ENCODE data around the gene ADRB2. TPM values are rescaled to one million over a fixed set of nuclear protein-coding genes. Genes with fewer than 3 reads are reported as not detected.

The ADRB2 gene
- polyA plus RNA-seq, 3 donors, result 6.8 to 10.9 (median 10.8) TPM

DNA sequence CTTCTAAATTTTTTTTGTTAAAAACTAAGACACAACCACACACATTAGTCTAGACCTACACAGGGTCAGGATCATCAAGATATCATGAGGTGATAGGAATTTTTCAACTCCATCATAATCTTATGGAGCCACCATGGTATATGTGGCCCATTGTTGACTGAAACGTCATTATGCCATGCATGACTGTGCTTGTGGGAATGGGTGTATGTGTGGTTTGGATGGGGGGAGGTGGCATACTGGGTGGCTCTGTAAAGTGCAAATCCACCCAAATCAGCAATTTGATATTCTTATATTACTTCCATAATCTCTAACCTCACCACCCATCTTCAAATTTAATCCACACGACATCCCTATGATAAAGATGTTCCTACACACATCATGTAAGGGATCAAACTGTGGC, 21.0 kb downstream of the ADRB2 start:
- DNase-seq, result no peak
- Mint-ChIP-seq H3K27me3 (ENCODE audit: low read depth in 3 of 3) (no peaks in the 10 kb centered on the region), H3K4me3 (no peak overlapping the region), H3K27ac (no peak overlapping the region), H3K9me3 (no peaks in the 10 kb centered on the region), H3K36me3 (peaks cover 28 to 42% of the 10 kb centered on the region in 2 donors), H3K4me1 (peaks cover 39% of the 10 kb centered on the region)
- H3K4me1 ChIP-seq (ENCODE audit: control insufficient read depth in 1 of 2, insufficient read depth in 2 of 2, low read length in 2 of 2), result peaks cover 16 to 21% of the 10 kb centered on the region in 2 donors
- no peak overlapping the region for H3K4me3 ChIP-seq (replicated peaks in 1 of 3; ENCODE audit: low read depth in 2 of 3, low read length in 3 of 3)
- H3K36me3 ChIP-seq (replicated peaks in 1 of 2; ENCODE audit: control insufficient read depth in 1 of 2, insufficient read depth in 2 of 2, low read length in 2 of 2), result peaks cover 0 to 45% of the 10 kb centered on the region in 2 donors
- H3K79me2 ChIP-seq (ENCODE audit: insufficient read depth, low read length), result peaks cover 33% of the 10 kb centered on the region
- no peak overlapping the region for H3K27ac ChIP-seq (ENCODE audit: low read depth in 1 of 2, low read length in 2 of 2)
- peaks cover 98% of the 10 kb centered on the region for H4K20me1 ChIP-seq (ENCODE audit: insufficient read depth, low read length)
- no CpG with 5 or more reads among the region's 2 CpGs for WGBS (ENCODE audit: insufficient coverage)
- no peak overlapping the region for H2AFZ ChIP-seq (ENCODE audit: insufficient read depth, low read depth, low read length, poor library complexity, severe bottlenecking)
- no peaks in the 10 kb centered on the region for H3K9me3 ChIP-seq (replicated peaks in 1 of 2; ENCODE audit: control insufficient read depth in 1 of 2, insufficient read depth in 1 of 2, low read length in 2 of 2)
- intact Hi-C loops (cut with micrococcal nuclease), result no loop called here
- no peak overlapping the region for H3K9ac ChIP-seq (ENCODE audit: insufficient read depth, low read length, poor library complexity, severe bottlenecking)
- no peaks in the 10 kb centered on the region for H3K27me3 ChIP-seq (ENCODE audit: control insufficient read depth in 2 of 2, insufficient read depth in 2 of 2, low read length in 2 of 2)
- TF ChIP-seq, protein P1, sequence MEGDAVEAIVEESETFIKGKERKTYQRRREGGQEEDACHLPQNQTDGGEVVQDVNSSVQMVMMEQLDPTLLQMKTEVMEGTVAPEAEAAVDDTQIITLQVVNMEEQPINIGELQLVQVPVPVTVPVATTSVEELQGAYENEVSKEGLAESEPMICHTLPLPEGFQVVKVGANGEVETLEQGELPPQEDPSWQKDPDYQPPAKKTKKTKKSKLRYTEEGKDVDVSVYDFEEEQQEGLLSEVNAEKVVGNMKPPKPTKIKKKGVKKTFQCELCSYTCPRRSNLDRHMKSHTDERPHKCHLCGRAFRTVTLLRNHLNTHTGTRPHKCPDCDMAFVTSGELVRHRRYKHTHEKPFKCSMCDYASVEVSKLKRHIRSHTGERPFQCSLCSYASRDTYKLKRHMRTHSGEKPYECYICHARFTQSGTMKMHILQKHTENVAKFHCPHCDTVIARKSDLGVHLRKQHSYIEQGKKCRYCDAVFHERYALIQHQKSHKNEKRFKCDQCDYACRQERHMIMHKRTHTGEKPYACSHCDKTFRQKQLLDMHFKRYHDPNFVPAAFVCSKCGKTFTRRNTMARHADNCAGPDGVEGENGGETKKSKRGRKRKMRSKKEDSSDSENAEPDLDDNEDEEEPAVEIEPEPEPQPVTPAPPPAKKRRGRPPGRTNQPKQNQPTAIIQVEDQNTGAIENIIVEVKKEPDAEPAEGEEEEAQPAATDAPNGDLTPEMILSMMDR (IDR thresholded peaks at IDR 0.05), result no peak
- H3K4me2 ChIP-seq (replicated peaks; ENCODE audit: extremely low read depth, low read length, poor library complexity, severe bottlenecking), result no peak overlapping the region

DNA sequence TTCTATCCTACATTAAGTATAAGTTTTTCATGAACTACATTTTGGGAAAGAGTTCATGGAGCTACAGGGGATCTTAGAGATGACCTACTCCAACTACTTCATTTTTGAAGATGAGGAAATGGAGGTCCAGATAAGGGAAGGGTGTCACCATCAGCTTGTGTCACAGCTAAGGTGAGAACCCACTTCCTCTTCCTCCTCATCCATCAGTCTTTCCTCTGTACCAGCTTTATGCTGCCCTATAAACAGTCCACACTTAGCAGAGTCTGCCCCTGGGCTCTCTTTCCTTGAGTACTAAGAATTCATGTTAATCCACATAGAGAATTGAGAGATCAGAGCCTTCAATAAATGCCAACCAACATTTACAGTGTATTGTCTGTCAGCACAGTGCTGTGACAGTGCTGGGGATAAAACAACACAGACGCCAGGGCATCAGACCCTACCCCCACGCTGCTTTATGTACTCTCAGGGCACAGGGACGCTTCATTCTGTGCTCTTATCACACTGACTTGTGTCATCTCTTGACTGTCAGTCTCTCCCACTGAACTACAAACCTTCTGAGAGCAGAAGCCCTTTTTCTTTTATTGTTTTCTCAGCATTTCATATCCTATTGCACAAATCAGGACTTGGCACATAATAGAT, 22.1 kb downstream of the ADRB2 start:
- Histone ChIP-seq H3K4me2 (replicated peaks; ENCODE audit: extremely low read depth, low read length, poor library complexity, severe bottlenecking) (no peak overlapping the region), H3K9ac (ENCODE audit: insufficient read depth, low read length, poor library complexity, severe bottlenecking) (no peak overlapping the region), H3K4me3 (replicated peaks in 1 of 3; ENCODE audit: low read depth in 2 of 3, low read length in 3 of 3) (no peak overlapping the region), H3K27ac (ENCODE audit: low read depth in 1 of 2, low read length in 2 of 2) (no peak overlapping the region), H3K36me3 (replicated peaks in 1 of 2; ENCODE audit: control insufficient read depth in 1 of 2, insufficient read depth in 2 of 2, low read length in 2 of 2) (peaks cover 0 to 48% of the 10 kb centered on the region in 2 donors), H3K9me3 (replicated peaks in 1 of 2; ENCODE audit: control insufficient read depth in 1 of 2, insufficient read depth in 1 of 2, low read length in 2 of 2) (no peaks in the 10 kb centered on the region), H3K4me1 (ENCODE audit: control insufficient read depth in 1 of 2, insufficient read depth in 2 of 2, low read length in 2 of 2) (peaks cover 16 to 21% of the 10 kb centered on the region in 2 donors), H3K27me3 (ENCODE audit: control insufficient read depth in 2 of 2, insufficient read depth in 2 of 2, low read length in 2 of 2) (no peaks in the 10 kb centered on the region), H3K79me2 (ENCODE audit: insufficient read depth, low read length) (peaks cover 23% of the 10 kb centered on the region), H4K20me1 (ENCODE audit: insufficient read depth, low read length) (peaks cover 90% of the 10 kb centered on the region), H2AFZ (ENCODE audit: insufficient read depth, low read depth, low read length, poor library complexity, severe bottlenecking) (no peak overlapping the region)
- TF ChIP-seq, protein P1 (IDR thresholded peaks at IDR 0.05), result no peak
- Mint-ChIP-seq H3K36me3 (peaks cover 29 to 51% of the 10 kb centered on the region in 2 donors), H3K9me3 (no peaks in the 10 kb centered on the region), H3K27me3 (ENCODE audit: low read depth in 3 of 3) (no peaks in the 10 kb centered on the region), H3K4me3 (no peak overlapping the region), H3K27ac (peak overlapping the region in 1 of 7 donors; percentile 11), H3K4me1 (peaks cover 34% of the 10 kb centered on the region)
- intact Hi-C loops (cut with micrococcal nuclease), result no loop called here
- DNase-seq, result peak in 2 of 3 donors; percentile 14 to 23
- 100% methylated on average over 3 of the region's 3 CpGs for WGBS (ENCODE audit: insufficient coverage)

Data from CD14-positive monocyte (primary cell).